ENCODE measurements around the gene TMEM35B. TPM values are rescaled to one million over a fixed set of nuclear protein-coding genes. Genes with fewer than 3 reads are reported as not detected.

Gene TMEM35B
- total RNA-seq, 1 experiment from 2014 or later: 18.7 TPM

GRCh38 chr1:35030756-35031446, 45.8 kb upstream of the TMEM35B start:
- intact Hi-C loops (cut with micrococcal nuclease): loop anchor here (1.0 to 5.0 kb wide), 3 partner anchors 48 to 161 kb away; partner anchors contain the start of genes SFPQ and ZMYM1
- no peaks in the 10 kb centered on the region for H3K27me3 Mint-ChIP-seq (ENCODE audit: insufficient read depth, unreplicated experiment)
- CTCF ChIA-PET: interaction anchor here (0.6 to 1.2 kb wide), 3 partner anchors 155 to 246 kb away, joined by 3 read pairs; no protein-coding TSS in a partner anchor
- peak; percentile 40 for DNase-seq (ENCODE audit: unreplicated experiment)
- no peaks in the 10 kb centered on the region for H3K9me3 Mint-ChIP-seq (ENCODE audit: unreplicated experiment)
- no peak for TF ChIP-seq CTCF (IDR thresholded peaks at IDR 0.05; ENCODE audit: unreplicated experiment)
- H3K36me3 Mint-ChIP-seq (ENCODE audit: insufficient read depth, unreplicated experiment): peaks cover 33% of the 10 kb centered on the region
- TSS peak; percentile 83 for BruUV-seq (replicated peaks)
- peak overlapping the region; percentile 90 for H3K4me3 Mint-ChIP-seq (ENCODE audit: unreplicated experiment)
- peak overlapping the region; percentile 97 for H3K27ac Mint-ChIP-seq (ENCODE audit: low read depth, unreplicated experiment)
- peaks cover 19% of the 10 kb centered on the region for H3K4me1 Mint-ChIP-seq (ENCODE audit: insufficient read depth, unreplicated experiment)
- POLR2A ChIA-PET: interaction anchor here (0.6 to 4.6 kb wide), 25 partner anchors 10 to 739 kb away, joined by 3 to 122 read pairs (median 4); partner anchors contain the start of genes CLSPN, SFPQ, SMIM12 and TMEM35B

- peak overlapping the region; percentile 97 for H3K27ac Mint-ChIP-seq (ENCODE audit: low read depth, unreplicated experiment)
- H3K36me3 Mint-ChIP-seq (ENCODE audit: insufficient read depth, unreplicated experiment): peaks cover 33% of the 10 kb centered on the region
- H3K4me1 Mint-ChIP-seq (ENCODE audit: insufficient read depth, unreplicated experiment): peaks cover 19% of the 10 kb centered on the region
- H3K4me3 Mint-ChIP-seq (ENCODE audit: unreplicated experiment): peak overlapping the region; percentile 90
- POLR2A ChIA-PET: interaction anchor here (0.6 to 4.6 kb wide), 22 partner anchors 9 to 739 kb away, joined by 3 to 122 read pairs (median 4); partner anchors contain the start of genes CLSPN, SFPQ, SMIM12 and TMEM35B
- no peak for DNase-seq (ENCODE audit: unreplicated experiment)
- H3K27me3 Mint-ChIP-seq (ENCODE audit: insufficient read depth, unreplicated experiment): no peaks in the 10 kb centered on the region
- no peaks in the 10 kb centered on the region for H3K9me3 Mint-ChIP-seq (ENCODE audit: unreplicated experiment)
- no TSS peak for BruUV-seq (replicated peaks)
- CTCF ChIA-PET: interaction anchor here (0.6 to 1.3 kb wide), 3 partner anchors 18 to 245 kb away, joined by 3 read pairs; no protein-coding TSS in a partner anchor
- TF ChIP-seq CTCF (IDR thresholded peaks at IDR 0.05; ENCODE audit: unreplicated experiment): no peak
- intact Hi-C loops (cut with micrococcal nuclease): loop anchor here (5.0 kb wide), 2 partner anchors 142 to 162 kb away; partner anchors contain the start of gene SFPQ
These were observed 45.2 kb upstream of the TMEM35B start for GRCh38 chr1:35030338-35030737.

- Mint-ChIP-seq H3K4me1 (ENCODE audit: insufficient read depth, unreplicated experiment) (peaks cover 19% of the 10 kb centered on the region), H3K27me3 (ENCODE audit: insufficient read depth, unreplicated experiment) (no peaks in the 10 kb centered on the region), H3K27ac (ENCODE audit: low read depth, unreplicated experiment) (peak overlapping the region; percentile 97), H3K9me3 (ENCODE audit: unreplicated experiment) (no peaks in the 10 kb centered on the region), H3K36me3 (ENCODE audit: insufficient read depth, unreplicated experiment) (peaks cover 33% of the 10 kb centered on the region), H3K4me3 (ENCODE audit: unreplicated experiment) (peak overlapping the region; percentile 90)
- no peak for TF ChIP-seq CTCF (IDR thresholded peaks at IDR 0.05; ENCODE audit: unreplicated experiment)
- no peak for DNase-seq (ENCODE audit: unreplicated experiment)
- intact Hi-C loops (cut with micrococcal nuclease): loop anchor here (5.0 kb wide), 2 partner anchors 143 to 163 kb away; partner anchors contain the start of gene SFPQ
- BruUV-seq (replicated peaks): no TSS peak
- POLR2A ChIA-PET: interaction anchor here (0.6 to 4.6 kb wide), 13 partner anchors 9 to 608 kb away, joined by 3 to 122 read pairs (median 5); partner anchors contain the start of genes SFPQ, SMIM12, TMEM35B and ZMYM1
- CTCF ChIA-PET: interaction anchor here (0.6 to 1.3 kb wide), 2 partner anchors 17 to 32 kb away, joined by 3 to 4 read pairs; no protein-coding TSS in a partner anchor
These were observed 44.6 kb upstream of the TMEM35B start for GRCh38 chr1:35029761-35030160.

GRCh38 chr1:35016406-35016805, 31.3 kb upstream of the TMEM35B start:
- CTCF ChIA-PET: no interaction called here

More at GRCh38 chr1:35016406-35016805, 31.3 kb upstream of the TMEM35B start:
- H3K4me3 Mint-ChIP-seq (ENCODE audit: unreplicated experiment): no peak overlapping the region
- no peak for TF ChIP-seq CTCF (IDR thresholded peaks at IDR 0.05; ENCODE audit: unreplicated experiment)
- no peaks in the 10 kb centered on the region for H3K9me3 Mint-ChIP-seq (ENCODE audit: unreplicated experiment)
- no peak overlapping the region for H3K27ac Mint-ChIP-seq (ENCODE audit: low read depth, unreplicated experiment)
- no peaks in the 10 kb centered on the region for H3K27me3 Mint-ChIP-seq (ENCODE audit: insufficient read depth, unreplicated experiment)
- POLR2A ChIA-PET: no interaction called here
- no TSS peak for BruUV-seq (replicated peaks)
- intact Hi-C loops (cut with micrococcal nuclease): no loop called here
- peaks cover 67% of the 10 kb centered on the region for H3K36me3 Mint-ChIP-seq (ENCODE audit: insufficient read depth, unreplicated experiment)
- no peaks in the 10 kb centered on the region for H3K4me1 Mint-ChIP-seq (ENCODE audit: insufficient read depth, unreplicated experiment)
- no peak for DNase-seq (ENCODE audit: unreplicated experiment)
